HCT116 (cell line): ENCODE results near the gene TBC1D4.
"Not testable (repeated sequence)": the region's sequence is repeated elsewhere in the genome, so short reads cannot be mapped to it uniquely, and the experiment has no call there.

Experiments
- EZH2 ChIP-seq: fragments of 200-600 bp; sonication (generic); IDR thresholded peaks from 2 replicates; pipeline ENCODE4 v1.6.1; 2017; ENCODE audit warnings: antibody characterized with exemption, mixed run types
- MAX ChIP-seq: IDR thresholded peaks from 2 replicates; pipeline ENCODE4 v1.6.1; 2012
- POLR2A ChIP-seq: IDR thresholded peaks from 2 replicates; pipeline ENCODE4 v1.7.0; 2011; ENCODE audit warnings: borderline replicate concordance; ENCODE audit not compliant: insufficient read depth, insufficient read length; ENCODE audit errors: extremely low read depth
- POLR2AphosphoS5 ChIP-seq: IDR thresholded peaks from 2 replicates; pipeline ENCODE4 v1.6.1; 2011; ENCODE audit warnings: mild to moderate bottlenecking, low read depth, low read length, moderate library complexity
- RAD21 ChIP-seq: IDR thresholded peaks from 2 replicates; pipeline ENCODE4 v1.6.1; 2012; ENCODE audit warnings: low read depth, mild to moderate bottlenecking
- REST ChIP-seq: IDR thresholded peaks from 2 replicates; pipeline ENCODE4 v1.6.1; 2012; ENCODE audit warnings: low read depth
- SIN3A ChIP-seq: IDR thresholded peaks from 2 replicates; pipeline ENCODE4 v1.6.1; 2012; ENCODE audit warnings: low read depth
- SP1 ChIP-seq: IDR thresholded peaks from 2 replicates; pipeline ENCODE4 v1.6.1; 2012; ENCODE audit warnings: low read depth
- YY1 ChIP-seq: IDR thresholded peaks from 2 replicates; pipeline ENCODE4 v1.6.1; 2011; ENCODE audit warnings: low read length, low read depth, moderate library complexity, mild to moderate bottlenecking; ENCODE audit not compliant: insufficient replicate concordance; ENCODE audit errors: extremely low read depth
- TF ChIP-seq, protein P1 (sequence below), 3 experiments: fragments of 200-600 bp in 1 of 3; sonication (generic) in 1 of 3; IDR thresholded peaks in 2 of 3; conservative IDR thresholded peaks in 1 of 3; 2 replicates each; pipeline ENCODE4 v1.5.1; 2012 to 2017; ENCODE audit warnings: low read depth in 2 of 3, low read length in 2 of 3, antibody characterized with exemption in 1 of 3, borderline replicate concordance in 1 of 3, control low read depth in 1 of 3, mild to moderate bottlenecking in 1 of 3, mixed read lengths in 1 of 3, mixed run types in 1 of 3, moderate library complexity in 1 of 3; ENCODE audit not compliant: insufficient read depth in 1 of 3

DNA sequence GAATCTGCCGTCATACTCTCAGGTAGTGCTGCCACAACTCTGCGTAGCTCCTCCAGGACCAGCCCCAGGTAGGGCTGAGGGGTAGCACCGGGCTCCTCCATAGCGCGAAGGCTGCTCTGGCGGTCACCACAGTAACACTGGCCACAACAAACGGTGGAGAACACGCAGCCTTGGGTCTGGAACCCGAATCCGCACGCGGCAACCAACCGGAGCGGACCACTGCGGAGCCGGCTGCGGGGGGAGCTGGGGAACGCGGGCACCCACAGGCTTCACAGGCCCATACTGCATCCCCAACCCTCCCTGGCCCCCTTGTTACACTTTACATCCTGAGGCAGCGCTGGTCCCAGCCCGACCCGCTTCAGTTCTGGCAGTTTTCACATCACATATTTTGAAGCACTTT, 241.7 kb downstream of the TBC1D4 start:
- TF ChIP-seq POLR2A, POLR2AphosphoS5, SP1, MAX, RAD21, YY1, REST, SIN3A, EZH2: not testable (repeated sequence)
- TF ChIP-seq, protein P1, sequence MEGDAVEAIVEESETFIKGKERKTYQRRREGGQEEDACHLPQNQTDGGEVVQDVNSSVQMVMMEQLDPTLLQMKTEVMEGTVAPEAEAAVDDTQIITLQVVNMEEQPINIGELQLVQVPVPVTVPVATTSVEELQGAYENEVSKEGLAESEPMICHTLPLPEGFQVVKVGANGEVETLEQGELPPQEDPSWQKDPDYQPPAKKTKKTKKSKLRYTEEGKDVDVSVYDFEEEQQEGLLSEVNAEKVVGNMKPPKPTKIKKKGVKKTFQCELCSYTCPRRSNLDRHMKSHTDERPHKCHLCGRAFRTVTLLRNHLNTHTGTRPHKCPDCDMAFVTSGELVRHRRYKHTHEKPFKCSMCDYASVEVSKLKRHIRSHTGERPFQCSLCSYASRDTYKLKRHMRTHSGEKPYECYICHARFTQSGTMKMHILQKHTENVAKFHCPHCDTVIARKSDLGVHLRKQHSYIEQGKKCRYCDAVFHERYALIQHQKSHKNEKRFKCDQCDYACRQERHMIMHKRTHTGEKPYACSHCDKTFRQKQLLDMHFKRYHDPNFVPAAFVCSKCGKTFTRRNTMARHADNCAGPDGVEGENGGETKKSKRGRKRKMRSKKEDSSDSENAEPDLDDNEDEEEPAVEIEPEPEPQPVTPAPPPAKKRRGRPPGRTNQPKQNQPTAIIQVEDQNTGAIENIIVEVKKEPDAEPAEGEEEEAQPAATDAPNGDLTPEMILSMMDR (IDR thresholded peaks at IDR 0.05 in 2 of 3, conservative IDR thresholded peaks at IDR 0.05 in 1 of 3; ENCODE audit: borderline replicate concordance in 1 of 3, insufficient read depth in 1 of 3, low read depth in 2 of 3, low read length in 2 of 3) = not testable (repeated sequence)
